IMR-90 (cell line): ENCODE results near the gene CD300LD.

Source experiments
- MAFK ChIP-seq: IDR thresholded peaks from 2 replicates; pipeline ENCODE4 v1.6.1; 2012; ENCODE audit warnings: low read depth, low read length, improper control_type of control experiment
- MAZ ChIP-seq: IDR thresholded peaks from 2 replicates; pipeline ENCODE4 v1.6.1; 2012; ENCODE audit warnings: low read depth, mild to moderate bottlenecking, low read length, improper control_type of control experiment, moderate library complexity, borderline replicate concordance
- POLR2A ChIP-seq: IDR thresholded peaks from 2 replicates; pipeline ENCODE4 v1.6.1; 2012; ENCODE audit warnings: mild to moderate bottlenecking, low read depth, low read length
- RAD21 ChIP-seq: IDR thresholded peaks from 2 replicates; pipeline ENCODE4 v1.6.1; 2012; ENCODE audit warnings: low read length, improper control_type of control experiment
- RCOR1 ChIP-seq: IDR thresholded peaks from 2 replicates; pipeline ENCODE4 v1.6.1; 2012; ENCODE audit warnings: mild to moderate bottlenecking, low read length, improper control_type of control experiment; ENCODE audit not compliant: insufficient replicate concordance
- SMC3 ChIP-seq: fragments of 150-350 bp; IDR thresholded peaks from 2 replicates; pipeline ENCODE4 v1.6.1; 2016; ENCODE audit warnings: low read depth, mild to moderate bottlenecking, antibody characterized with exemption, low read length, moderate library complexity
- TF ChIP-seq, protein P1 (sequence below): conservative IDR thresholded peaks from 2 replicates; pipeline ENCODE4 v1.5.1; 2012; ENCODE audit warnings: mild to moderate bottlenecking, low read depth, low read length, improper control_type of control experiment

GRCh38 chr17:74608511-74608910 is 16.4 kb upstream of the CD300LD start:
- TF ChIP-seq, protein P1, sequence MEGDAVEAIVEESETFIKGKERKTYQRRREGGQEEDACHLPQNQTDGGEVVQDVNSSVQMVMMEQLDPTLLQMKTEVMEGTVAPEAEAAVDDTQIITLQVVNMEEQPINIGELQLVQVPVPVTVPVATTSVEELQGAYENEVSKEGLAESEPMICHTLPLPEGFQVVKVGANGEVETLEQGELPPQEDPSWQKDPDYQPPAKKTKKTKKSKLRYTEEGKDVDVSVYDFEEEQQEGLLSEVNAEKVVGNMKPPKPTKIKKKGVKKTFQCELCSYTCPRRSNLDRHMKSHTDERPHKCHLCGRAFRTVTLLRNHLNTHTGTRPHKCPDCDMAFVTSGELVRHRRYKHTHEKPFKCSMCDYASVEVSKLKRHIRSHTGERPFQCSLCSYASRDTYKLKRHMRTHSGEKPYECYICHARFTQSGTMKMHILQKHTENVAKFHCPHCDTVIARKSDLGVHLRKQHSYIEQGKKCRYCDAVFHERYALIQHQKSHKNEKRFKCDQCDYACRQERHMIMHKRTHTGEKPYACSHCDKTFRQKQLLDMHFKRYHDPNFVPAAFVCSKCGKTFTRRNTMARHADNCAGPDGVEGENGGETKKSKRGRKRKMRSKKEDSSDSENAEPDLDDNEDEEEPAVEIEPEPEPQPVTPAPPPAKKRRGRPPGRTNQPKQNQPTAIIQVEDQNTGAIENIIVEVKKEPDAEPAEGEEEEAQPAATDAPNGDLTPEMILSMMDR: no peak
- no peak for TF ChIP-seq POLR2A
- no peak for TF ChIP-seq RAD21
- TF ChIP-seq SMC3: no peak
- TF ChIP-seq MAZ: no peak
- no peak for TF ChIP-seq RCOR1
- no peak for TF ChIP-seq MAFK
